Heart left ventricle (tissue), 13 donors: Measurements from ENCODE around the gene CPNE5.

Source experiments
- CTCF ChIP-seq, 12 donors: fragments of 200-600 bp; sonication (generic) in 4 of 12; IDR thresholded peaks; one replicate each; pipeline versions ENCODE4 v1.5.0 to v1.8.0; 2018 to 2022; ENCODE audit warnings: antibody characterized with exemption in 12 of 12, mild to moderate bottlenecking in 5 of 12
- POLR2A ChIP-seq, 2 donors: fragments of 450-650 bp; IDR thresholded peaks; one replicate each; pipeline ENCODE4 v1.6.1; 2017; ENCODE audit warnings: antibody characterized with exemption in 2 of 2, mild to moderate bottlenecking in 2 of 2, moderate library complexity in 2 of 2
- donor health status: ischemic (EF 13 %, LVEDD 7.1; RV severe dilation, severe dysfunction).
- donor health status: DM: no; HTN: yes; CAD: no.
- donor health status: DM: no; HTN: no; CAD: no.
- donor health status: ischemic (EF 25% LVEDD 6.9; RV normal size, moderate dysfunction).
- donor health status: ischemic (EF 25% LVEDD 5.7; RV mildly dilated, moderate dysfunction).
- donor health status: ischemic (EF 35%, LVEDD 5.7; RV mildly dilated, moderate dysfunction).
- donor health status: nonischemic (EF 11% LVEDD 7.7; RV severe dilation, severe dysfunction).
- donor health status: DM: yes; HTN: yes; CAD: no.
- donor health status: PGD.
- donor health status: ischemic (EF 29% LVEDD 5.4; RV normal size, mild dysfunction).
- donor health status: nonischemic (EF 23%, LVEDD 6.1; RV moderate dilation, normal function).

GRCh38 chr6:36847991-36848390 is 8.7 kb upstream of the CPNE5 start:
- TF ChIP-seq POLR2A (IDR thresholded peaks at IDR 0.05) (no peak), CTCF (IDR thresholded peaks at IDR 0.05) (no peak)
